Activated naive CD4-positive, alpha-beta T cell treated with anti-CD3 and anti-CD28 coated beads for 36 hours (primary cell): ENCODE results near the gene INSL3. TPM values are rescaled to one million over a fixed set of nuclear protein-coding genes. Genes with fewer than 3 reads are reported as not detected.
A peak's percentile ranks its signal among the peaks of the same experiment; 100 is the strongest.

Experiments
- CTCF ChIA-PET: fragments of 350-600 bp; sonication (Branson Sonifier 250); formaldehyde crosslinking; loops from one replicate; lab custom pipeline; 2021; ENCODE audit warnings: antibody characterized with exemption; lab: Charles Lee
- DNase-seq: peaks from one replicate; pipeline ENCODE4 v3.0.0-alpha.2; 2020
- H3K27ac Mint-ChIP-seq: one replicate; pipeline ENCODE4 v1.8.0; 2021; ENCODE audit warnings: mild to moderate bottlenecking, mixed read lengths
- H3K27me3 Mint-ChIP-seq: one replicate; pipeline ENCODE4 v1.8.0; 2021; ENCODE audit warnings: low read depth, mixed read lengths
- H3K36me3 Mint-ChIP-seq: one replicate; pipeline ENCODE4 v1.8.0; 2021; ENCODE audit warnings: low read depth, mixed read lengths
- H3K4me1 Mint-ChIP-seq: one replicate; pipeline ENCODE4 v1.8.0; 2021; ENCODE audit warnings: low read depth, mixed read lengths
- H3K4me3 Mint-ChIP-seq: one replicate; pipeline ENCODE4 v1.8.0; 2021; ENCODE audit warnings: mild to moderate bottlenecking, moderate library complexity, mixed read lengths
- H3K9me3 Mint-ChIP-seq: one replicate; pipeline ENCODE4 v1.8.0; 2021; ENCODE audit warnings: mixed read lengths
- intact Hi-C: fragments of 100-400 bp; cut with micrococcal nuclease; formaldehyde crosslinking; loops from one replicate; pipeline ENCODE4 v1.15.1; 2023
- total RNA-seq, 2 experiments: library from RNA; stranded (reverse); gene quantifications; one replicate each; pipeline ENCODE4 v1.2.3, GENCODE V29; 2021

INSL3 gene
- total RNA-seq, 2 experiments from 2014 or later, result 5.7 to 5.9 TPM

DNA sequence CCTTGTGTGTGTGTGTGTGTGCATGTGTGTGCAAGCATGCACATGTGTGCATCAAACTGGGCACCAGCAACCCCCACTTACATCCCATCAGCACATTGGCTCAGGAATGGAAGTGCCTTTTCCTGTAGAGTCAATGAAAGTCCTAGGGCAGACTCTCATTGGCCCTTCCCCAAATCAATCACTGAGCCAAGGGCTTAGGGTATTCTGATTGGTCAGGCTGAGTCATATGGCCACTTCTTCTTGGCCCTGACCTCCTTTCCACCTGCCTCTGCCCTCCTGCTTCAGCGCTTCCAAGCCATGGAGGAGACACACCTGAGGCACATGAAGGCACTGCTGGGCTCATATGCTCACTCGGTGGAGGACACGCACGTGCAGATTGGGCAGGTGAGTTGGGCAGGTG lies 49.1 kb downstream of the INSL3 start:
- DNase-seq, result no peak
- H3K4me3 Mint-ChIP-seq, result no peak overlapping the region
- H3K9me3 Mint-ChIP-seq, result no peaks in the 10 kb centered on the region
- H3K27me3 Mint-ChIP-seq, result no peaks in the 10 kb centered on the region
- no peak overlapping the region for H3K27ac Mint-ChIP-seq
- H3K36me3 Mint-ChIP-seq, result peaks cover 32% of the 10 kb centered on the region
- intact Hi-C loops, result no loop called here
- CTCF ChIA-PET, result no interaction called here
- H3K4me1 Mint-ChIP-seq, result peaks cover 4% of the 10 kb centered on the region

DNA sequence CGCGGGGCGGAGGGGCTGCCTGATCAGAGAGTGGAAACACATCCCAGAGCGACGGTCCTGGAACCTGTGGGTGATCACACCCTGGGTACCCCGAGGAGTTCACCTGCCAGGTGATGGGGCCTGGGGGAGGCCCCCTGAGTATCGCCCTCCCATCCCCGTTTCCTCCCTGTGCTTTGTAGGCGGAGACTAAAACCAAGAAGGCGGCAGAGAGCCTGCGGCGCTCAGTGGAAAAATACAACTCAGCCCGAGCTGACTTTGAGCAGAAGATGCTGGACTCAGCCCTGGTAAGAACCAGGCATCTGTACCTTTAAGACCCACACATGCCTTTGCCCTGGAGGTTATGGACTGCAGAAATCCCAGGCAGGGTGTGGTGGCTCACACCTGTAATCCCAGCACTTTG lies 50.7 kb downstream of the INSL3 start:
- H3K4me1 Mint-ChIP-seq, result peaks cover 4% of the 10 kb centered on the region
- H3K9me3 Mint-ChIP-seq, result no peaks in the 10 kb centered on the region
- no peaks in the 10 kb centered on the region for H3K27me3 Mint-ChIP-seq
- H3K36me3 Mint-ChIP-seq, result peaks cover 37% of the 10 kb centered on the region
- intact Hi-C loops, result no loop called here
- CTCF ChIA-PET, result interaction anchor here (0.6 kb wide), 1 partner anchor 89 kb away, joined by 4 read pairs; no protein-coding TSS in a partner anchor
- H3K27ac Mint-ChIP-seq, result no peak overlapping the region
- H3K4me3 Mint-ChIP-seq, result no peak overlapping the region
- no peak for DNase-seq

GRCh38 chr19:17767559-17767958 lies 53.8 kb downstream of the INSL3 start:
- Mint-ChIP-seq H3K9me3 (no peaks in the 10 kb centered on the region), H3K36me3 (peaks cover 43% of the 10 kb centered on the region), H3K27me3 (no peaks in the 10 kb centered on the region), H3K4me1 (peaks cover 2% of the 10 kb centered on the region), H3K4me3 (no peak overlapping the region), H3K27ac (no peak overlapping the region)
- CTCF ChIA-PET, result interaction anchor here (1.3 to 1.6 kb wide), 2 partner anchors 8 to 29 kb away, joined by 4 to 9 read pairs; no protein-coding TSS in a partner anchor
- intact Hi-C loops, result no loop called here
- no peak for DNase-seq

- no peak overlapping the region for H3K4me3 Mint-ChIP-seq
- CTCF ChIA-PET, result interaction anchor here (0.6 to 1.8 kb wide), 7 partner anchors 9 to 390 kb away, joined by 3 to 9 read pairs (median 6); no protein-coding TSS in a partner anchor
- H3K36me3 Mint-ChIP-seq, result peaks cover 39% of the 10 kb centered on the region
- DNase-seq, result peak; percentile 43
- H3K27me3 Mint-ChIP-seq, result no peaks in the 10 kb centered on the region
- H3K27ac Mint-ChIP-seq, result no peak overlapping the region
- peaks cover 2% of the 10 kb centered on the region for H3K4me1 Mint-ChIP-seq
- H3K9me3 Mint-ChIP-seq, result no peaks in the 10 kb centered on the region
- intact Hi-C loops, result no loop called here
Measured at GRCh38 chr19:17766543-17767131, 54.7 kb downstream of the INSL3 start.

Other genes starting within 250 kb of the INSL3 start
- gene UNC13A, start 133.2 kb downstream of the INSL3 start, total RNA-seq, result under 1 TPM in 1 of 2 experiments, not detected in 1; 0.12 TPM
- 10 to 100 TPM; 46.8 to 51.8 TPM for gene MAP1S, start 102.0 kb downstream of the INSL3 start, total RNA-seq
- 10 to 100 TPM; 48.9 to 56.8 TPM for gene FCHO1, start 70.0 kb downstream of the INSL3 start, total RNA-seq
- under 1 TPM; 0.17 to 0.19 TPM for gene B3GNT3, start 26.4 kb downstream of the INSL3 start, total RNA-seq
- gene JAK3, start 26.5 kb upstream of the INSL3 start, total RNA-seq, result 100 to 1,000 TPM; 231 to 235 TPM
- gene RPL18A, start 38.4 kb upstream of the INSL3 start, total RNA-seq, result 1,000 to 10,000 TPM; 4,021 to 4,160 TPM
- 1 to 10 TPM; 1.1 to 1.2 TPM for gene SLC5A5, start 50.4 kb upstream of the INSL3 start, total RNA-seq
- gene CCDC124, start 111.5 kb upstream of the INSL3 start, total RNA-seq, result 100 to 1,000 TPM; 107 to 118 TPM
- gene KCNN1, start 145.6 kb upstream of the INSL3 start, total RNA-seq, result under 1 TPM; 0.21 to 0.30 TPM
- gene ARRDC2, start 186.7 kb upstream of the INSL3 start, total RNA-seq, result 10 to 100 TPM; 17.7 to 19.0 TPM